ENCODE measurements around the gene ZFAND2A.

The ZFAND2A gene

GRCh38 chr7:1141651-1142050 is 18.3 kb downstream of the ZFAND2A start:
- Histone ChIP-seq H3K4me1 (ENCODE audit: insufficient read depth, poor library complexity, severe bottlenecking) (peaks cover 2% of the 10 kb centered on the region), H3K4me3 (ENCODE audit: severe bottlenecking) (no peak overlapping the region), H3K27me3 (ENCODE audit: insufficient read depth, poor library complexity, severe bottlenecking) (no peaks in the 10 kb centered on the region), H3K9me3 (ENCODE audit: severe bottlenecking) (no peaks in the 10 kb centered on the region), H3K27ac (ENCODE audit: poor library complexity, severe bottlenecking) (no peak overlapping the region), H3K36me3 (ENCODE audit: low read depth) (no peaks in the 10 kb centered on the region)
- no peak for TF ChIP-seq CTCF (IDR thresholded peaks at IDR 0.05; ENCODE audit: poor library complexity, severe bottlenecking)
- ATAC-seq (ENCODE audit: low read depth), result no peak
- DNase-seq (ENCODE audit: low spot score), result no peak

- peaks cover 2% of the 10 kb centered on the region for H3K4me1 ChIP-seq (ENCODE audit: insufficient read depth, poor library complexity, severe bottlenecking)
- no peak for TF ChIP-seq CTCF (IDR thresholded peaks at IDR 0.05; ENCODE audit: poor library complexity, severe bottlenecking)
- no peak for DNase-seq (ENCODE audit: low spot score)
- no peaks in the 10 kb centered on the region for H3K9me3 ChIP-seq (ENCODE audit: severe bottlenecking)
- ATAC-seq (ENCODE audit: low read depth), result no peak
- H3K27ac ChIP-seq (ENCODE audit: poor library complexity, severe bottlenecking), result no peak overlapping the region
- H3K27me3 ChIP-seq (ENCODE audit: insufficient read depth, poor library complexity, severe bottlenecking), result no peaks in the 10 kb centered on the region
- no peaks in the 10 kb centered on the region for H3K36me3 ChIP-seq (ENCODE audit: low read depth)
- H3K4me3 ChIP-seq (ENCODE audit: severe bottlenecking), result no peak overlapping the region
Measured at GRCh38 chr7:1140476-1141104, 19.4 kb downstream of the ZFAND2A start.

- H3K9me3 ChIP-seq (ENCODE audit: severe bottlenecking), result peaks cover 1% of the 10 kb centered on the region
- no peaks in the 10 kb centered on the region for H3K36me3 ChIP-seq (ENCODE audit: low read depth)
- peak overlapping the region; percentile 25 for H3K27ac ChIP-seq (ENCODE audit: poor library complexity, severe bottlenecking)
- no peak for TF ChIP-seq CTCF (IDR thresholded peaks at IDR 0.05; ENCODE audit: poor library complexity, severe bottlenecking)
- no peak for DNase-seq (ENCODE audit: low spot score)
- peaks cover 2% of the 10 kb centered on the region for H3K4me1 ChIP-seq (ENCODE audit: insufficient read depth, poor library complexity, severe bottlenecking)
- H3K27me3 ChIP-seq (ENCODE audit: insufficient read depth, poor library complexity, severe bottlenecking), result no peaks in the 10 kb centered on the region
- peak overlapping the region; percentile 78 for H3K4me3 ChIP-seq (ENCODE audit: severe bottlenecking)
- ATAC-seq (ENCODE audit: low read depth), result peak; percentile 59
Measured at GRCh38 chr7:1137517-1138167, 22.4 kb downstream of the ZFAND2A start.

GRCh38 chr7:1136841-1137516 is 23.0 kb downstream of the ZFAND2A start:
- TF ChIP-seq CTCF (IDR thresholded peaks at IDR 0.05; ENCODE audit: poor library complexity, severe bottlenecking), result no peak
- peaks cover 2% of the 10 kb centered on the region for H3K4me1 ChIP-seq (ENCODE audit: insufficient read depth, poor library complexity, severe bottlenecking)
- H3K9me3 ChIP-seq (ENCODE audit: severe bottlenecking), result peaks cover 1% of the 10 kb centered on the region
- H3K27ac ChIP-seq (ENCODE audit: poor library complexity, severe bottlenecking), result peak overlapping the region; percentile 25
- no peaks in the 10 kb centered on the region for H3K27me3 ChIP-seq (ENCODE audit: insufficient read depth, poor library complexity, severe bottlenecking)
- DNase-seq (ENCODE audit: low spot score), result no peak
- no peaks in the 10 kb centered on the region for H3K36me3 ChIP-seq (ENCODE audit: low read depth)
- no peak for ATAC-seq (ENCODE audit: low read depth)
- peak overlapping the region; percentile 78 for H3K4me3 ChIP-seq (ENCODE audit: severe bottlenecking)

All from RWPE2 (cell line).